ENCODE data around the gene IL20RB. TPM values are rescaled to one million over a fixed set of nuclear protein-coding genes. Genes with fewer than 3 reads are reported as not detected.
A peak's percentile ranks its signal among the peaks of the same experiment; 100 is the strongest.

The IL20RB gene
- total RNA-seq, 2 donors from 2014 or later = 0.52 TPM; not detected in 1

GRCh38 chr3:136954980-136955780 lies 2.6 kb upstream of the IL20RB start:
- no peak for TF ChIP-seq CTCF (IDR thresholded peaks at IDR 0.05)
- TF ChIP-seq POLR2A (IDR thresholded peaks at IDR 0.05) = no peak
- peaks cover 15% of the 10 kb centered on the region for H3K4me1 ChIP-seq
- H3K27ac ChIP-seq = no peak overlapping the region
- no peaks in the 10 kb centered on the region for H3K9me3 ChIP-seq
- no peaks in the 10 kb centered on the region for H3K36me3 ChIP-seq (replicated peaks in 1 of 2; ENCODE audit: insufficient read depth in 1 of 2, low read depth in 2 of 2)
- WGBS, 2 donors = 87 to 88% methylated on average over 4 of the region's 4 CpGs
- no peaks in the 10 kb centered on the region for H3K27me3 ChIP-seq
- intact Hi-C loops (cut with DNase I) = no loop called here
- ATAC-seq = no peak
- no peak overlapping the region for H3K4me3 ChIP-seq
- no peak for DNase-seq

GRCh38 chr3:136955813-136956212 lies 2.0 kb upstream of the IL20RB start:
- intact Hi-C loops (cut with DNase I) = no loop called here
- Histone ChIP-seq H3K27me3 (no peaks in the 10 kb centered on the region), H3K4me1 (peaks cover 15% of the 10 kb centered on the region), H3K36me3 (replicated peaks in 1 of 2; ENCODE audit: insufficient read depth in 1 of 2, low read depth in 2 of 2) (no peaks in the 10 kb centered on the region), H3K4me3 (no peak overlapping the region), H3K27ac (no peak overlapping the region), H3K9me3 (no peaks in the 10 kb centered on the region)
- ATAC-seq (peak; percentile 62), DNase-seq (peak in 3 of 4 donors; percentile 19 to 26 (median 21))
- WGBS, 2 donors = 48 to 52% methylated on average over 2 of the region's 2 CpGs
- no peak for TF ChIP-seq POLR2A (IDR thresholded peaks at IDR 0.05)
- no peak for TF ChIP-seq CTCF (IDR thresholded peaks at IDR 0.05)

- WGBS, 2 donors = 92 to 98% methylated on average over 2 of the region's 2 CpGs
- H3K4me1 ChIP-seq = peaks cover 22% of the 10 kb centered on the region
- intact Hi-C loops (cut with DNase I) = no loop called here
- H3K9me3 ChIP-seq = no peaks in the 10 kb centered on the region
- no peak overlapping the region for H3K27ac ChIP-seq
- no peak overlapping the region for H3K4me3 ChIP-seq
- DNase-seq = no peak
- no peaks in the 10 kb centered on the region for H3K27me3 ChIP-seq
- TF ChIP-seq CTCF (IDR thresholded peaks at IDR 0.05) = no peak
- TF ChIP-seq POLR2A (IDR thresholded peaks at IDR 0.05) = no peak
- no peak for ATAC-seq
- no peaks in the 10 kb centered on the region for H3K36me3 ChIP-seq (replicated peaks in 1 of 2; ENCODE audit: insufficient read depth in 1 of 2, low read depth in 2 of 2)
Observed at GRCh38 chr3:136956971-136957370, 812 bp upstream of the IL20RB start.

GRCh38 chr3:136958939-136959338 lies 1.2 kb downstream of the IL20RB start:
- peaks cover 26% of the 10 kb centered on the region for H3K4me1 ChIP-seq
- H3K36me3 ChIP-seq (replicated peaks in 1 of 2; ENCODE audit: insufficient read depth in 1 of 2, low read depth in 2 of 2) = no peaks in the 10 kb centered on the region
- H3K4me3 ChIP-seq = no peak overlapping the region
- intact Hi-C loops (cut with DNase I) = no loop called here
- H3K9me3 ChIP-seq = no peaks in the 10 kb centered on the region
- H3K27me3 ChIP-seq = no peaks in the 10 kb centered on the region
- ATAC-seq (no peak), DNase-seq (no peak)
- TF ChIP-seq POLR2A (IDR thresholded peaks at IDR 0.05) (no peak), CTCF (IDR thresholded peaks at IDR 0.05) (no peak)
- WGBS, 2 donors = 63 to 72% methylated on average over 2 of the region's 2 CpGs
- H3K27ac ChIP-seq = no peak overlapping the region

- DNase-seq = no peak
- no peak overlapping the region for H3K4me3 ChIP-seq
- no peak overlapping the region for H3K27ac ChIP-seq
- 92 to 94% methylated on average over 6 of the region's 6 CpGs for WGBS, 2 donors
- H3K4me1 ChIP-seq = peaks cover 26% of the 10 kb centered on the region
- ATAC-seq = no peak
- intact Hi-C loops (cut with DNase I) = no loop called here
- TF ChIP-seq POLR2A (IDR thresholded peaks at IDR 0.05) (no peak), CTCF (IDR thresholded peaks at IDR 0.05) (no peak)
- no peaks in the 10 kb centered on the region for H3K9me3 ChIP-seq
- no peaks in the 10 kb centered on the region for H3K36me3 ChIP-seq (replicated peaks in 1 of 2; ENCODE audit: insufficient read depth in 1 of 2, low read depth in 2 of 2)
- H3K27me3 ChIP-seq = no peaks in the 10 kb centered on the region
Observed at GRCh38 chr3:136959599-136959998, 1.8 kb downstream of the IL20RB start.
